VCaP (cell line): Measurements from ENCODE around the gene PCDHB7.
"Not testable (repeated sequence)": the region's sequence is repeated elsewhere in the genome, so short reads cannot be mapped to it uniquely, and the experiment has no call there.

Experiments used
- H3K27ac ChIP-seq: fragments of 450-650 bp; 2 replicates; pipeline ENCODE4 v1.5.1; 2017
- TF ChIP-seq, protein P1 (sequence below): fragments of 450-650 bp; conservative IDR thresholded peaks from 2 replicates; pipeline ENCODE4 v1.5.1; 2017; ENCODE audit warnings: mild to moderate bottlenecking, moderate library complexity

Gene PCDHB7

DNA sequence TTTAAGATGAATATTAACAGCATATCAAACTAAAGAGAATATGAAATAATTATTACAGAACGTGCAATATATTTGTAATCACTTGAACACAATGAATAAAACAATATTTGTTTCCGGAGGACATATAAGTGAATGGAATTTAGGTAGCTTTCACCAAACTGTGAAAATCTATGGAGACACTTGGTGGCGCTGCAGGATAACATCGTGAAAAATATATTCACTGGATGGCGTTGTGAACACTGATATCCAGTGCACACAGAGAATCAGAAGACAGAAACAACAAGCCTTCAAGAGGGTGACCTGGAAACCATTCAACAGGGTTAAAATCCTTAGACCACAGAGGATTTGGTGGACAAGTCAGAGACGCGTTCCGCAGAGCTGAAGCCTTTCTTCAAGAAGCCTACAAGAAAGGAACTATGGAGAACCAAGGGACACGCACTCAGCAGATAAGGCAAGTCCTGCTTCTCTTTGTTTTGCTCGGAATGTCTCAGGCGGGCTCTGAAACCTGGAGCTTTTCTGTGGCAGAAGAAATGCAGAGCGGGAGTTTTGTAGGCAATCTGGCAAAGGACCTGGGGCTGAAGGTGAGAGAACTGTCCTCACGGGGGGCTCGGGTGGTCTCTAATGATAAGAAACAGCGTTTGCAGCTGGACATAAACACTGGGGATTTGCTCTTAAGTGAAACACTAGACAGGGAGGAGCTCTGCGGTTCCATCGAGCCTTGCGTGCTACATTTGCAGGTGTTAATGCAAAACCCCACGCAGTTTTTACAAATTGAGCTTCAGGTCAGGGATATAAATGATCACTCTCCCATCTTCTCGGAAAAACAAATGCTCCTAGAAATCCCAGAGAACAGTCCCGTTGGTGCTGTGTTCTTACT, 27.2 kb downstream of the PCDHB7 start, which contains the start of gene PCDHB11:
Gene PCDHB11 (plus strand): TSS at position 269 of the 877 bp plus-strand sequence. CDS start 148 bp downstream, at position 417.
- peak within 1 kb of the TSS; percentile 73 for H3K27ac ChIP-seq

DNA sequence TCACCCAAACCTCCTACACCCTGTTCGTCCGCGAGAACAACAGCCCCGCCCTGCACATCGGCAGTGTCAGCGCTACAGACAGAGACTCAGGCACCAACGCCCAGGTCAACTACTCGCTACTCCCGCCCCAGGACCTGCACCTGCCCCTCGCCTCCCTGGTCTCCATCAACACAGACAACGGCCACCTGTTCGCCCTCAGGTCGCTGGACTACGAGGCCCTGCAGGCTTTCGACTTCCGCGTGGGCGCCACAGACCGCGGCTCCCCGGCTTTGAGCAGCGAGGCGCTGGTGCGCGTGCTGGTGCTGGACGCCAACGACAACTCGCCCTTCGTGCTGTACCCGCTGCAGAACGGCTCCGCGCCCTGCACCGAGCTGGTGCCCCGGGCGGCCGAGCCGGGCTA, 28.7 kb downstream of the PCDHB7 start:
- not testable (repeated sequence) for H3K27ac ChIP-seq

More for the DNA sequence above, 27.2 kb downstream of the PCDHB7 start, which contains the start of gene PCDHB11:
- TF ChIP-seq, protein P1, sequence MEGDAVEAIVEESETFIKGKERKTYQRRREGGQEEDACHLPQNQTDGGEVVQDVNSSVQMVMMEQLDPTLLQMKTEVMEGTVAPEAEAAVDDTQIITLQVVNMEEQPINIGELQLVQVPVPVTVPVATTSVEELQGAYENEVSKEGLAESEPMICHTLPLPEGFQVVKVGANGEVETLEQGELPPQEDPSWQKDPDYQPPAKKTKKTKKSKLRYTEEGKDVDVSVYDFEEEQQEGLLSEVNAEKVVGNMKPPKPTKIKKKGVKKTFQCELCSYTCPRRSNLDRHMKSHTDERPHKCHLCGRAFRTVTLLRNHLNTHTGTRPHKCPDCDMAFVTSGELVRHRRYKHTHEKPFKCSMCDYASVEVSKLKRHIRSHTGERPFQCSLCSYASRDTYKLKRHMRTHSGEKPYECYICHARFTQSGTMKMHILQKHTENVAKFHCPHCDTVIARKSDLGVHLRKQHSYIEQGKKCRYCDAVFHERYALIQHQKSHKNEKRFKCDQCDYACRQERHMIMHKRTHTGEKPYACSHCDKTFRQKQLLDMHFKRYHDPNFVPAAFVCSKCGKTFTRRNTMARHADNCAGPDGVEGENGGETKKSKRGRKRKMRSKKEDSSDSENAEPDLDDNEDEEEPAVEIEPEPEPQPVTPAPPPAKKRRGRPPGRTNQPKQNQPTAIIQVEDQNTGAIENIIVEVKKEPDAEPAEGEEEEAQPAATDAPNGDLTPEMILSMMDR, result peak; percentile 87

DNA sequence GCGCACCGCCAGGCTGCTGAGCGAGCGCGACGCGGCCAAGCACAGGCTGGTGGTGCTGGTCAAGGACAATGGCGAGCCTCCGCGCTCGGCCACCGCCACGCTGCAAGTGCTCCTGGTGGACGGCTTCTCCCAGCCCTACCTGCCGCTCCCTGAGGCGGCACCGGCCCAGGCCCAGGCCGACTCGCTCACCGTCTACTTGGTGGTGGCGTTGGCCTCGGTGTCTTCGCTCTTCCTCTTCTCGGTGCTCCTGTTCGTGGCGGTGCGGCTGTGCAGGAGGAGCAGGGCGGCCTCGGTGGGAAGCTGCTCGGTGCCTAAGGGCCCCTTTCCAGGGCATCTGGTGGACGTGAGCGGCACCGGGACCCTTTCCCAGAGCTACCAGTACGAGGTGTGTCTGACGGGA, 29.2 kb downstream of the PCDHB7 start:
- not testable (repeated sequence) for H3K27ac ChIP-seq

DNA sequence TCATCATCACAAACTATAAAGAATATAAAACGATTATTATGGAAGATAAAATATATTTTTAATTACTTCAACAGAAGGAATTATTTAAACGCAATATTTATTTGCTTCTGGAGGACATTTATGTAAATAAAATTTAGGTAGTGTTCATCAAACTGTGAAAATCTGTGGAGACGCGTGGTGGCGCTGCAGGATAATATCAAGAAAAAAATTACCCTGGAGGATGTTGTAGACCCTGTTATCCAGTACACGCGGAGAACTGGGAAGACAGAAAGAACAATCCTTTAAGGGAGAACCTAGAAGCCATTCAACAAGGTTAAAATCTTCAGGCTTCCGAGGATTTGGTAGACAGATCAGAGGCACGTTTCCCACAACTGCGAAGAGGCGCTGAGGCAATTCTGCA, 36.0 kb downstream of the PCDHB7 start, which contains the start of gene PCDHB12:
Gene PCDHB12 (plus strand): TSS at position 242 of the 400 bp plus-strand sequence. CDS start 189 bp downstream, outside the sequence.
- TF ChIP-seq, protein P1, result no peak
- H3K27ac ChIP-seq, result no peak within 1 kb of the TSS

DNA sequence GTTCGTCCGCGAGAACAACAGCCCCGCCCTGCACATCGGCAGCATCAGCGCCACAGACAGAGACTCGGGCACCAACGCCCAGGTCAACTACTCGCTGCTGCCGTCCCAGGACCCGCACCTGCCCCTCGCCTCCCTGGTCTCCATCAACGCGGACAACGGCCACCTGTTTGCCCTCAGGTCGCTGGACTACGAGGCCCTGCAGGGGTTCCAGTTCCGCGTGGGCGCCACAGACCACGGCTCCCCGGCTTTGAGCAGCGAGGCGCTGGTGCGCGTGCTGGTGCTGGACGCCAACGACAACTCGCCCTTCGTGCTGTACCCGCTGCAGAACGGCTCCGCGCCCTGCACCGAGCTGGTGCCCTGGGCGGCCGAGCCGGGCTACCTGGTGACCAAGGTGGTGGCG, 37.8 kb downstream of the PCDHB7 start:
- not testable (repeated sequence) for H3K27ac ChIP-seq

DNA sequence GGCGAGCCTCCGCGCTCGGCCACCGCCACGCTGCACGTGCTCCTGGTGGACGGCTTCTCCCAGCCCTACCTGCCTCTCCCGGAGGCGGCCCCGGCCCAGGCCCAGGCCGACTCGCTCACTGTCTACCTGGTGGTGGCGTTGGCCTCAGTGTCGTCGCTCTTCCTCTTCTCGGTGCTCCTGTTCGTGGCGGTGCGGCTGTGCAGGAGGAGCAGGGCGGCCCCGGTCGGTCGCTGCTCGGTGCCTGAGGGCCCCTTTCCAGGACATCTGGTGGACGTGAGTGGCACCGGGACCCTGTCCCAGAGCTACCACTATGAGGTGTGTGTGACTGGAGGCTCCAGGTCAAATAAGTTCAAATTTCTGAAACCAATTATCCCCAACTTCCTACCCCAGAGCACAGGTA, 38.4 kb downstream of the PCDHB7 start:
- not testable (repeated sequence) for H3K27ac ChIP-seq

DNA sequence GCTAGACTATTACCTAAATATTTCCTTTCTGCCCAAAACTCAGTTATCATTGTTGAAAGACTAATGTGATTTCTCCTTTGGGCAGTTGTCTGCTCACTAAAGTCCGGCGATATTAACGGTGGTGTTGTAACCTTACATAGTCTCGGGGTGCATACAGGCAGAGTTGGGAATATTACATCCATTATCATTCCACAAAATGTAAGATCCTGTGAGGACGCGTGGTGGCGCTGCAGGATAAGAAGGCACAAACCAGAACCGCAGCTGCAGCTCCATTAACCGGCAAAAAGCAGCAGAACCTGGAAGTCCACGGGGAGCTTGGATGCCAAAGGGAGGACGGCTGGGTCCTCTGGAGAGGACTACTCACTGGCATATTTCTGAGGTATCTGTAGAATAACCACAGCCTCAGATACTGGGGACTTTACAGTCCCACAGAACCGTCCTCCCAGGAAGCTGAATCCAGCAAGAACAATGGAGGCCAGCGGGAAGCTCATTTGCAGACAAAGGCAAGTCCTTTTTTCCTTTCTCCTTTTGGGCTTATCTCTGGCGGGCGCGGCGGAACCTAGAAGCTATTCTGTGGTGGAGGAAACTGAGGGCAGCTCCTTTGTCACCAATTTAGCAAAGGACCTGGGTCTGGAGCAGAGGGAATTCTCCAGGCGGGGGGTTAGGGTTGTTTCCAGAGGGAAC, 41.4 kb downstream of the PCDHB7 start, which contains the start of gene PCDHB13:
Gene PCDHB13 (plus strand): TSS at position 264 of the 684 bp plus-strand sequence. CDS start 205 bp downstream, at position 469.
- TF ChIP-seq, protein P1, result peak; percentile 47
- not testable (repeated sequence) for H3K27ac ChIP-seq

DNA sequence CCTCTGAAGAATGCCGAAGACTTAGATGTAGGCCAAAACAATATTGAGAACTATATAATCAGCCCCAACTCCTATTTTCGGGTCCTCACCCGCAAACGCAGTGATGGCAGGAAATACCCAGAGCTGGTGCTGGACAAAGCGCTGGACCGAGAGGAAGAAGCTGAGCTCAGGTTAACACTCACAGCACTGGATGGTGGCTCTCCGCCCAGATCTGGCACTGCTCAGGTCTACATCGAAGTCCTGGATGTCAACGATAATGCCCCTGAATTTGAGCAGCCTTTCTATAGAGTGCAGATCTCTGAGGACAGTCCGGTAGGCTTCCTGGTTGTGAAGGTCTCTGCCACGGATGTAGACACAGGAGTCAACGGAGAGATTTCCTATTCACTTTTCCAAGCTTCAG, 42.1 kb downstream of the PCDHB7 start:
- H3K27ac ChIP-seq, result not testable (repeated sequence)

DNA sequence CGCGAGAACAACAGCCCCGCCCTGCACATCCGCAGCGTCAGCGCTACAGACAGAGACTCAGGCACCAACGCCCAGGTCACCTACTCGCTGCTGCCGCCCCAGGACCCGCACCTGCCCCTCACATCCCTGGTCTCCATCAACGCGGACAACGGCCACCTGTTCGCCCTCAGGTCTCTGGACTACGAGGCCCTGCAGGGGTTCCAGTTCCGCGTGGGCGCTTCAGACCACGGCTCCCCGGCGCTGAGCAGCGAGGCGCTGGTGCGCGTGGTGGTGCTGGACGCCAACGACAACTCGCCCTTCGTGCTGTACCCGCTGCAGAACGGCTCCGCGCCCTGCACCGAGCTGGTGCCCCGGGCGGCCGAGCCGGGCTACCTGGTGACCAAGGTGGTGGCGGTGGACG, 43.1 kb downstream of the PCDHB7 start:
- not testable (repeated sequence) for H3K27ac ChIP-seq

DNA sequence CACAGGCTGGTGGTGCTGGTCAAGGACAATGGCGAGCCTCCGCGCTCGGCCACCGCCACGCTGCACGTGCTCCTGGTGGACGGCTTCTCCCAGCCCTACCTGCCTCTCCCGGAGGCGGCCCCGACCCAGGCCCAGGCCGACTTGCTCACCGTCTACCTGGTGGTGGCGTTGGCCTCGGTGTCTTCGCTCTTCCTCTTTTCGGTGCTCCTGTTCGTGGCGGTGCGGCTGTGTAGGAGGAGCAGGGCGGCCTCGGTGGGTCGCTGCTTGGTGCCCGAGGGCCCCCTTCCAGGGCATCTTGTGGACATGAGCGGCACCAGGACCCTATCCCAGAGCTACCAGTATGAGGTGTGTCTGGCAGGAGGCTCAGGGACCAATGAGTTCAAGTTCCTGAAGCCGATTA, 43.6 kb downstream of the PCDHB7 start:
- H3K27ac ChIP-seq, result not testable (repeated sequence)

DNA sequence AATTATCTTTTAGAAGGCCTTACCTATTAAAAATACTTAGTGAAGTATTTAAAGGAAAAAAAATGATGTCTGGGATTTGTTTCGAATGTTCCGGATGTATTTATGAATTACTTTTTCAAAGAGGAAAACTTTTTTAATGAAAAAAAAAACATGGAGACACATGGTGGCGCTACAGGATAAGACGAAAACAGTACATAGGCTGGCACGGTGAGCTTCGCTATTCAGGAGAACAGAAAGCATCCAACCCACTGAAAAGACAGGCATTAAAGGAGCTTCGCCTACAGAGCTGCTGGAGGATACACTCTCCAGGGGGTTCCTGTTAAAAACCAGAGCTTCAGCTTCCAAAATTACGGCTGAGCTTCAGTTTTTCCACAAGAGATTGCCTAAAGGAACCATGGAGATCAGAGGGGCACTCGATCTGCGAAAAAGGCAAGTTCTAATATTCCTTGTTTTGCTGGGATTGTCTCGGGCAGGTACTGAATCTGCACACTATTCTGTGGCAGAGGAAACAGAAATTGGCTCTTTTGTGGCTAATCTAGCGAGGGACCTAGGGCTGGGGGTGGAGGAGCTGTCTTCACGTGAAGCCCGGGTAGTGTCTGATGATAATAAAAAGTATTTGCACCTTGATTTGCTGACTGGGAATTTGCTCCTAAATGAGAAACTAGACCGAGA, 50.8 kb downstream of the PCDHB7 start, which contains the start of gene PCDHB14:
Gene PCDHB14 (plus strand): TSS at position 232 of the 672 bp plus-strand sequence. CDS start 163 bp downstream, at position 395.
- peak within 1 kb of the TSS; percentile 40; the same call in 1 of the 2 replicates for H3K27ac ChIP-seq
- TF ChIP-seq, protein P1, result peak; percentile 76

DNA sequence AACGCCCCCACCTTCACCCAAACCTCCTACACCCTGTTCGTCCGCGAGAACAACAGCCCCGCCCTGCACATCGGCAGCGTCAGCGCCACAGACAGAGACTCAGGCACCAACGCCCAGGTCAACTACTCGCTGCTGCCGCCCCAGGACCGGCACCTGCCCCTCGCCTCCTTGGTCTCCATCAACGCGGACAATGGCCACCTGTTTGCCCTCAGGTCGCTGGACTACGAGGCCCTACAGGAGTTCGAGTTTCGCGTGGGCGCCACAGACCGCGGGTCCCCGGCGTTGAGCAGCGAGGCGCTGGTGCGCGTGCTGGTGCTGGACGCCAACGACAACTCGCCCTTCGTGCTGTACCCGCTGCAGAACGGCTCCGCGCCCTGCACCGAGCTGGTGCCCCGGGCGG, 52.4 kb downstream of the PCDHB7 start:
- not testable (repeated sequence) for H3K27ac ChIP-seq

DNA sequence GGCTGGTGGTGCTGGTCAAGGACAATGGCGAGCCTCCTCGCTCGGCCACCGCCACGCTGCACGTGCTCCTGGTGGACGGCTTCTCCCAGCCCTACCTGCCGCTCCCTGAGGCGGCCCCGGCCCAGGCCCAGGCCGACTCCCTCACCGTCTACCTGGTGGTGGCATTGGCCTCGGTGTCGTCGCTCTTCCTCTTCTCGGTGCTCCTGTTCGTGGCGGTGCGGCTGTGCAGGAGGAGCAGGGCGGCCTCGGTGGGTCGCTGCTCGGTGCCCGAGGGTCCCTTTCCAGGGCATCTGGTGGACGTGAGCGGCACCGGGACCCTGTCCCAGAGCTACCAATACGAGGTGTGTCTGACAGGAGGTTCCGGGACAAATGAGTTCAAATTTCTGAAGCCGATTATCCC, 53.0 kb downstream of the PCDHB7 start:
- H3K27ac ChIP-seq, result not testable (repeated sequence)
